Measurements from ENCODE around the gene FTO. TPM values are rescaled to one million over a fixed set of nuclear protein-coding genes. Genes with fewer than 3 reads are reported as not detected.

Gene FTO
- total RNA-seq, 2 donors from 2014 or later: 72.7 to 73.6 TPM

GRCh38 chr16:53971616-53972015 is 267.7 kb downstream of the FTO start:
- Histone ChIP-seq H3K9me3 (no peaks in the 10 kb centered on the region), H3K27ac (no peak overlapping the region), H3K36me3 (no peaks in the 10 kb centered on the region), H3K4me1 (replicated peaks) (no peaks in the 10 kb centered on the region), H3K27me3 (replicated peaks; ENCODE audit: insufficient read depth) (no peaks in the 10 kb centered on the region), H3K4me3 (no peak overlapping the region)
- no peak for DNase-seq (ENCODE audit: low spot score)
- TF ChIP-seq POLR2A (IDR thresholded peaks at IDR 0.05) (no peak), CTCF (IDR thresholded peaks at IDR 0.05) (no peak), POLR2AphosphoS5 (IDR thresholded peaks at IDR 0.05) (no peak)
- WGBS: 61% methylated on average over 5 of the region's 5 CpGs
- intact Hi-C loops (cut with DNase I): no loop called here

GRCh38 chr16:53973021-53973420 is 269.1 kb downstream of the FTO start:
- no peaks in the 10 kb centered on the region for H3K36me3 ChIP-seq
- no peak overlapping the region for H3K4me3 ChIP-seq
- no peak overlapping the region for H3K27ac ChIP-seq
- intact Hi-C loops (cut with DNase I): no loop called here
- 98% methylated on average over 4 of the region's 4 CpGs for WGBS
- H3K27me3 ChIP-seq (replicated peaks; ENCODE audit: insufficient read depth): no peaks in the 10 kb centered on the region
- TF ChIP-seq CTCF (IDR thresholded peaks at IDR 0.05) (no peak), POLR2A (IDR thresholded peaks at IDR 0.05) (no peak), POLR2AphosphoS5 (IDR thresholded peaks at IDR 0.05) (no peak)
- no peaks in the 10 kb centered on the region for H3K4me1 ChIP-seq (replicated peaks)
- H3K9me3 ChIP-seq: no peaks in the 10 kb centered on the region
- DNase-seq (ENCODE audit: low spot score): no peak

GRCh38 chr16:53974484-53975080 is 270.6 kb downstream of the FTO start:
- no peak overlapping the region for H3K4me3 ChIP-seq

GRCh38 chr16:53980675-53981074 is 276.7 kb downstream of the FTO start:
- Histone ChIP-seq H3K36me3 (no peaks in the 10 kb centered on the region), H3K9me3 (no peaks in the 10 kb centered on the region), H3K27me3 (replicated peaks; ENCODE audit: insufficient read depth) (no peaks in the 10 kb centered on the region), H3K27ac (no peak overlapping the region), H3K4me3 (no peak overlapping the region), H3K4me1 (replicated peaks) (no peaks in the 10 kb centered on the region)
- TF ChIP-seq POLR2A (IDR thresholded peaks at IDR 0.05) (no peak), POLR2AphosphoS5 (IDR thresholded peaks at IDR 0.05) (no peak), CTCF (IDR thresholded peaks at IDR 0.05) (no peak)
- intact Hi-C loops (cut with DNase I): no loop called here
- no peak for DNase-seq (ENCODE audit: low spot score)
- 66% methylated on average over 3 of the region's 3 CpGs for WGBS

More at GRCh38 chr16:53974484-53975080, 270.6 kb downstream of the FTO start:
- no peak for DNase-seq (ENCODE audit: low spot score)
- 87% methylated on average over 4 of the region's 4 CpGs for WGBS
- Histone ChIP-seq H3K4me1 (replicated peaks) (no peaks in the 10 kb centered on the region), H3K36me3 (no peaks in the 10 kb centered on the region), H3K27ac (no peak overlapping the region), H3K27me3 (replicated peaks; ENCODE audit: insufficient read depth) (no peaks in the 10 kb centered on the region), H3K9me3 (no peaks in the 10 kb centered on the region)
- no peak for TF ChIP-seq POLR2AphosphoS5 (IDR thresholded peaks at IDR 0.05)
- no peak for TF ChIP-seq CTCF (IDR thresholded peaks at IDR 0.05)
- TF ChIP-seq POLR2A (IDR thresholded peaks at IDR 0.05): no peak
- intact Hi-C loops (cut with DNase I): no loop called here

GRCh38 chr16:53982631-53983042 is 278.7 kb downstream of the FTO start:
- Histone ChIP-seq H3K27me3 (replicated peaks; ENCODE audit: insufficient read depth) (no peaks in the 10 kb centered on the region), H3K4me3 (no peak overlapping the region), H3K36me3 (no peaks in the 10 kb centered on the region), H3K4me1 (replicated peaks) (no peaks in the 10 kb centered on the region), H3K9me3 (no peaks in the 10 kb centered on the region), H3K27ac (no peak overlapping the region)
- no peak for TF ChIP-seq CTCF (IDR thresholded peaks at IDR 0.05)
- no peak for TF ChIP-seq POLR2AphosphoS5 (IDR thresholded peaks at IDR 0.05)
- TF ChIP-seq POLR2A (IDR thresholded peaks at IDR 0.05): no peak
- 63% methylated on average over 3 of the region's 3 CpGs for WGBS
- DNase-seq (ENCODE audit: low spot score): no peak
- intact Hi-C loops (cut with DNase I): no loop called here

Data from prostate gland (tissue), 2 donors.